ENCODE results near the gene DTYMK.

DTYMK gene

GRCh38 chr2:241645915-241646645, 40.5 kb downstream of the DTYMK start:
- no peak for DNase-seq (ENCODE audit: low spot score)

GRCh38 chr2:241645056-241645914, 41.3 kb downstream of the DTYMK start:
- DNase-seq (ENCODE audit: low spot score) = no peak

GRCh38 chr2:241641631-241642030, 45.0 kb downstream of the DTYMK start:
- DNase-seq (ENCODE audit: low spot score) = no peak

- DNase-seq (ENCODE audit: low spot score) = no peak
Measured at GRCh38 chr2:241640165-241640795, 46.3 kb downstream of the DTYMK start.

- no peak for DNase-seq (ENCODE audit: low spot score)
Measured at GRCh38 chr2:241639385-241639784, 47.2 kb downstream of the DTYMK start.

- DNase-seq (ENCODE audit: low spot score) = no peak
Measured at GRCh38 chr2:241638940-241639339, 47.7 kb downstream of the DTYMK start.

- DNase-seq (ENCODE audit: low spot score) = no peak
Measured at GRCh38 chr2:241637795-241638660, 48.6 kb downstream of the DTYMK start.

- DNase-seq (ENCODE audit: low spot score) = peak; percentile 63
Measured at GRCh38 chr2:241637018-241637794, 49.4 kb downstream of the DTYMK start, which contains the start of the genes ATG4B and THAP4. Gene ATG4B, plus strand, starts transcription at chr2:241637693. Its CDS starts 22 bp downstream, at chr2:241637715. Gene THAP4, minus strand, starts transcription at chr2:241637158. Its CDS starts 141 bp downstream, at chr2:241637017.

GRCh38 chr2:241636182-241637017, 50.2 kb downstream of the DTYMK start:
- peak; percentile 4 for DNase-seq (ENCODE audit: low spot score)

- DNase-seq (ENCODE audit: low spot score) = no peak
Measured at GRCh38 chr2:241635756-241636155, 50.9 kb downstream of the DTYMK start.

GRCh38 chr2:241633561-241633960, 53.1 kb downstream of the DTYMK start:
- no peak for DNase-seq (ENCODE audit: low spot score)

GRCh38 chr2:241632478-241633325, 53.9 kb downstream of the DTYMK start:
- no peak for DNase-seq (ENCODE audit: low spot score)

GRCh38 chr2:241629762-241630435, 56.7 kb downstream of the DTYMK start:
- DNase-seq (ENCODE audit: low spot score) = no peak

GRCh38 chr2:241627675-241628074, 58.9 kb downstream of the DTYMK start:
- no peak for DNase-seq (ENCODE audit: low spot score)

Data from CD4-positive, alpha-beta T cell treated with Interleukin-15 for 4 hours (primary cell).